ENCODE data around the gene PRSS8. TPM values are rescaled to one million over a fixed set of nuclear protein-coding genes. Genes with fewer than 3 reads are reported as not detected.
"Not testable (repeated sequence)": the region's sequence is repeated elsewhere in the genome, so short reads cannot be mapped to it uniquely, and the experiment has no call there.

PRSS8 gene
- total RNA-seq, 1 donor from 2014 or later, result 79.1 TPM

DNA sequence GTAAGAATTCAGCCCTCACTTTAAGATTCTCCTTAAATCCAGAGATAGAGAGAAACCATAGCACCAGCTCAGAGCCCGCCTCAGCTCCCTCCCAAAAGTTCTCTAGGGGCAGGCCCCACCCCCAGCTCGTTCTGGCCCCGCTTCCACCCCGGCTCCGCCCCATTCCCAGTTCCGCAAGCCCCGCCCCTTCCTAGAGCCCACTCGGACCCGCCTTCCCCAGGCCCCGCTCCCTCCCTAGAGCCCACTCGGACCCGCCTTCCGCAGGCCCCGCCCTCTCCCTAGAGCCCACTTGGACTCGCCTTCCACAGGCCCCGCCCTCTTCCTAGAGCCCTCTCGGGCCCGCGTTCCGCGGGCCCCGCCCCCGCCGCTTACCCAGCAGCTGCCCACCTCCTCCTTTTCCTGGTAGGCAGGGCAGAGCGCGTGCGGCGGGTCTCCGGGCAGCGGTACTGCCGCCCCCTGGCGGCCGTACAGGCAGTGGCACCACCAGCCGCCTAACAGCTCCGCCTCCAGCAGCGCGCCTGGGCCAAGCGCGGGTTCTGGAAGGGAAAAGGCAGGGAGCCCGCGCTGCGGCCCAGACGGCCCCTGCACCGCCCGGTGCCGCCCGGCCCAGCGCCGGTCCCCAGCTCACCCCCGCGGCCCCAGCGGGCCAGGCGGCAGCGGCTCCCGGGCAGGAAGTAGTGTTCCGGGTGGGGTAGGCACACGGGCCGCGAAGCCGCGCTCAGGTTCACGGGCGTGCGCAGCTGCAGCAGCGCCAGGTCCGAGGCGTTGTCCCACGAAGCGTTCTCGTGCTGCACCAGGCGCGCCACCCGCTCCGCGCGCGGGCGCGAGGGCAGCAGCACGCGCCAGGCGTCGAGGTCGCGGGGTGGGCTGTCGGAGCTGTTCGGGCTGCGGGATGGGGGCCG lies 6.8 kb upstream of the PRSS8 start:
- H3K4me3 Mint-ChIP-seq, result peak overlapping the region; percentile 71
- no peaks in the 10 kb centered on the region for H3K9me3 Mint-ChIP-seq
- no peaks in the 10 kb centered on the region for H3K36me3 Mint-ChIP-seq
- peaks cover 30% of the 10 kb centered on the region for H3K4me1 Mint-ChIP-seq
- peak; percentile 98 to 99 for DNase-seq (ENCODE audit: low spot score in 2 of 2, unreplicated experiment in 2 of 2)
- TF ChIP-seq, protein P1, sequence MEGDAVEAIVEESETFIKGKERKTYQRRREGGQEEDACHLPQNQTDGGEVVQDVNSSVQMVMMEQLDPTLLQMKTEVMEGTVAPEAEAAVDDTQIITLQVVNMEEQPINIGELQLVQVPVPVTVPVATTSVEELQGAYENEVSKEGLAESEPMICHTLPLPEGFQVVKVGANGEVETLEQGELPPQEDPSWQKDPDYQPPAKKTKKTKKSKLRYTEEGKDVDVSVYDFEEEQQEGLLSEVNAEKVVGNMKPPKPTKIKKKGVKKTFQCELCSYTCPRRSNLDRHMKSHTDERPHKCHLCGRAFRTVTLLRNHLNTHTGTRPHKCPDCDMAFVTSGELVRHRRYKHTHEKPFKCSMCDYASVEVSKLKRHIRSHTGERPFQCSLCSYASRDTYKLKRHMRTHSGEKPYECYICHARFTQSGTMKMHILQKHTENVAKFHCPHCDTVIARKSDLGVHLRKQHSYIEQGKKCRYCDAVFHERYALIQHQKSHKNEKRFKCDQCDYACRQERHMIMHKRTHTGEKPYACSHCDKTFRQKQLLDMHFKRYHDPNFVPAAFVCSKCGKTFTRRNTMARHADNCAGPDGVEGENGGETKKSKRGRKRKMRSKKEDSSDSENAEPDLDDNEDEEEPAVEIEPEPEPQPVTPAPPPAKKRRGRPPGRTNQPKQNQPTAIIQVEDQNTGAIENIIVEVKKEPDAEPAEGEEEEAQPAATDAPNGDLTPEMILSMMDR (IDR thresholded peaks at IDR 0.05; ENCODE audit: unreplicated experiment), result peak; percentile 95
- peak overlapping the region; percentile 99 for H3K27ac Mint-ChIP-seq
- peaks cover 21% of the 10 kb centered on the region for H3K27me3 Mint-ChIP-seq (ENCODE audit: low read depth)

DNA sequence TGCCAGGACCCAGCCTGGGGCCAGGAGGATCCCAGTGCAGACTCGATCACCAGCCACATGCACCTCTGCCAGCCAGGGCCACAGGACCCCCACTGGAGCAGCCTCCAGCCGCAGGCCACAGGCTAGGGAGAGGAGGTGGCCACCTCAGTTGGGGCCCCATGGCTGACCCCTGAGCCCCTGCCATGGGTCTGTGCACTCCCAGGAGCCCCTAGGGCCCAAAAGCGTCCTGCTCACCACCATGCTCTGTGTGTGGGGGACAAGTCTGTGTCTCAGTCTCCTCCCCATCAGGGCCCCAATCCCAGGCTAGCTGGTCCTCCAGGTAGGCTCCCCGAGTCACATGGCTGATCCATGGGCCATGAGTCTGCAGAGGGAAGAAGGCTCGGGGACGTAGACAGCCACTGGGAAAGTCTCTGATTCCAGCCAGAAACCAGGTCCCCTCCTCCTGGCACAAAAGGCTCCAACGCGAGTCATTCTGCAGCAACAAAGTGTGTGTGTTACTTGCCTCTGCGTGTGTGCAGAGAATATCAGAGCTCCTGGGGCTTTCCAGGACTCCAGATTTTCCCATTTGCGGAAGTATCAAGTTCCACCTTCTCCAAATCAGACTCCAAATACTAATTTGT lies 6.1 kb upstream of the PRSS8 start:
- Mint-ChIP-seq H3K9me3 (no peaks in the 10 kb centered on the region), H3K4me3 (peak overlapping the region; percentile 71), H3K27me3 (ENCODE audit: low read depth) (peaks cover 14% of the 10 kb centered on the region), H3K4me1 (peaks cover 30% of the 10 kb centered on the region), H3K27ac (peak overlapping the region; percentile 99), H3K36me3 (no peaks in the 10 kb centered on the region)
- DNase-seq (ENCODE audit: low spot score in 2 of 2, unreplicated experiment in 2 of 2), result peak in 1 of 2 experiments; percentile 47
- TF ChIP-seq, protein P1 (IDR thresholded peaks at IDR 0.05; ENCODE audit: unreplicated experiment), result no peak

DNA sequence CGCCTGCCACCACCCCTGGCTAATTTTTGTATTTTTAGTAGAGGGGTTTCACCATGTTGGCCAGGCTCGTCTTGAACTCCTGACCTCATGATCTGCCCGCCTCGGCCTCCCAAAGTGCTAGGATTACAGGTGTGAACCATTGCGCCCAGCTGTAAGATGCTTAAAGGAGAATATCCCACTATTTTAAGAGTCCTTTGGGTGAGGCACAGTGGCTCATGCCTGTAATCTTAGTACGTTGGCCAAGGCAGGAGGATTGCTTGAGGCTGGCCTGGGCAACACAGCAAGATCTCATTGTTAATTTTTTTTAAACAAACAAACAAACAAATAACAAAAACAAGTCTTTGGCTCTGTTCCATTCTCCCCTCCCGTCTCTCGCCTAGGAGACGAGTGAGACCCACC lies 5.5 kb upstream of the PRSS8 start:
- peaks cover 33% of the 10 kb centered on the region for H3K4me1 Mint-ChIP-seq
- peak overlapping the region; percentile 71 for H3K4me3 Mint-ChIP-seq
- not testable (repeated sequence) for H3K27me3 Mint-ChIP-seq (ENCODE audit: low read depth); DNase-seq (ENCODE audit: low spot score in 2 of 2, unreplicated experiment in 2 of 2); H3K36me3 Mint-ChIP-seq; H3K9me3 Mint-ChIP-seq
- peak overlapping the region; percentile 99 for H3K27ac Mint-ChIP-seq

DNA sequence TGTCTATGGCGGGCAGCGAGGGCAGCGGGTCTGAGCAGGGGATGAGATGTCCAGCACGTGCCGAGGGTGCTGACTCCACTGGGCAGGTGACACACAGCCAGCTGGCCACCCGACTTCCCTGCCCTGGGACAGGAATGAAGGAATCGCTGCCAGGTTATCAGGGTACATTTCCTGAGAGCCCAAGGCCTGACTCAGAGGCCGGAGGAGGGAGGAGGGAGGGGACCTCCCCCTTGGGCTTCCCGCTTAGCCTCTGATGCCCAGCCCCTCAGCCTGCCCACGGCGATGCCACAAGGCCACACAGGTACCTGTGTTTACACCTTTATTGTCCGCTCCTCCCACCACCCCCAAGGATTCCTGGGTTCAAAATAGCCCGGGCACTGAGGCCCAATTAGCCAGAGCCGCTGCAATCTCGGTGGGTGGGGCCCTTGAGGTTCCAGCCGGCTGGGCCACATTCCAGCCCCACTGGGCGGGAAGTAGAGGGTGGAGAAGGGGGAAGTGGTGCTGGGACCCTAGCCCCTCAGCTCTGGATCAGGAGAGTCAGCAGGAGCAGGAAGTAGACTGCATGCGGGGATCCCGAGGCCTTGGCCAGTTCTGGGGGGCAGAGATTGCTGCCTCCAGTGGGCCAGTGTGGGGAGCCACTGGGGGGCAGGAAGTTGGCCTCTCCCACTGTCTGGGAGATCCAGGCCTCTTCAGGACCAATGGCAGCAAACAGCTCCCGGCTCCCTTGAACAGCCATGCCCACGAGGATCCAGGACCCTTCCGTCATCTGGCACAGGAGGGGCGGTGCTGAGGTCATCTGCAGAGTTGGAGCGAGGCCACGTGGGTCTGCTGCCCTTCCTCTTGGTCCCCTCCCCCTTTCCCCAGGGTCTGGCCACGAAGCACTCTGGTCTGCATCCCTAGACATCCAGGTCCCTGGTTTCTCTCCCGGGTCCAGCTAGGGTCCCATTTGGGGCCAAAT lies 3.4 kb upstream of the PRSS8 start:
- TF ChIP-seq, protein P1 (IDR thresholded peaks at IDR 0.05; ENCODE audit: unreplicated experiment), result no peak
- Mint-ChIP-seq H3K4me1 (peaks cover 48% of the 10 kb centered on the region), H3K27ac (peak overlapping the region; percentile 79), H3K27me3 (ENCODE audit: low read depth) (no peaks in the 10 kb centered on the region), H3K9me3 (no peaks in the 10 kb centered on the region), H3K36me3 (no peaks in the 10 kb centered on the region), H3K4me3 (peak overlapping the region; percentile 9)
- DNase-seq (ENCODE audit: low spot score in 2 of 2, unreplicated experiment in 2 of 2), result peak in 1 of 2 experiments; percentile 65

DNA sequence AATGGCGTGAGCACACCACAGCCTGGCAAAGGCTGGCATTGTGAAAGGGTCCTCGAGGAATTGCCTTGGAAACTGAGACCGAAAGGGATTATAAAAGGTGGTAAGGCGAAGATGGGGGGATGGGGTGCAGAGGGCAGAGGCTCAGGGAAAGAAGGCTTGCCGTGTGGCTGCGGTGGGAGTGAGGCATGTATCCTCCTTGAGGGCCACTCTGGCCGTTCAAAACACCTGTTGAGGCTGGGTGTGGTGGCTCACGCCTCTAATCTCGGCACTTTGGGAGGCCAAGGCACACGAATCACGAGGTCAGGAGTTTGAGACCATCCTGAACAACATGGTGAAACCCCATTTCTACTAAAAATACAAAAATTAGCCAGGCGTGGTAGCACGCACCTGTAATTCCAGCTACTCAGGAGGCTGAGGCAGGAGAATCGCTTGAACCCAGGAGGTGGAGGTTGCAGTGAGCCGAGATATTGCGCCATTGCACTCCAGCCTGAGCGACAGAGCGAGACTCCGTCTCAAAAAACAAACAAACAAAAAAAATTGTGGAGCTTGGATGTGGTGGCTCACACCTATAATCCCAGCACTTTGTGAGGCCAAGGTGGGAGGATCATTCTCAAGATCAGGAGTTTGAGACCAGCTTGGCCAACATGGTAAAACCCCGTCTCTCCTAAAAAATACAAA lies 1.4 kb upstream of the PRSS8 start:
- H3K9me3 Mint-ChIP-seq; H3K27me3 Mint-ChIP-seq (ENCODE audit: low read depth); H3K36me3 Mint-ChIP-seq; DNase-seq (ENCODE audit: low spot score in 2 of 2, unreplicated experiment in 2 of 2); H3K4me3 Mint-ChIP-seq: not testable (repeated sequence)
- Mint-ChIP-seq H3K4me1 (peaks cover 59% of the 10 kb centered on the region), H3K27ac (peak overlapping the region; percentile 67)

DNA sequence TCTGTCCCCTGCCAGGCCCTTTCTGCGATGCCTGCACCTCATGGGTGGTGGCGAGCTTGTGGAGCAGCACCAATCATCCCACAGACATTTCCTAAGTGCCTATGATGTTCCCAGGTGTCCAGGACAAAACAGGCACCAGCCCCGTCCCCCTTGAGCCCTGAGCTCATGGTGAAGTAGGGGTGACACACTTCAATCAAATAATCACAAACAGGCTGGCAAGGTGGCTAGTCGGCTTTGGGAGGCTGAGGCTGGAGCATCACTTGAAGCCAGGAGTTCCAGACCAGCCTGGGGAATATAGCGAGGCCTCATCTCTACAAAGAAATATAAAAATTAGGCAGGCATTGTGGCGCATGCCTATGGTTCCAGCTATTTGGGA lies 748 bp upstream of the PRSS8 start:
- Mint-ChIP-seq H3K4me1 (peaks cover 57% of the 10 kb centered on the region), H3K9me3 (no peaks in the 10 kb centered on the region), H3K27me3 (ENCODE audit: low read depth) (no peaks in the 10 kb centered on the region), H3K4me3 (peak overlapping the region; percentile 87), H3K36me3 (peaks cover 3% of the 10 kb centered on the region), H3K27ac (peak overlapping the region; percentile 68)
- no peak for DNase-seq (ENCODE audit: low spot score in 2 of 2, unreplicated experiment in 2 of 2)
- TF ChIP-seq, protein P1 (IDR thresholded peaks at IDR 0.05; ENCODE audit: unreplicated experiment), result no peak

All from mesothelial cell of epicardium (in vitro differentiated cells).